GM13977 (cell line): Measurements from ENCODE around the gene C10orf105.

ENCODE experiments used
- DNase-seq: peaks from one replicate; pipeline ENCODE4 v3.0.0; 2012; ENCODE audit warnings: low spot score
- CTCF ChIP-seq: IDR thresholded peaks from 2 replicates; pipeline ENCODE4 v1.5.1; 2012; ENCODE audit warnings: mild to moderate bottlenecking, control low read depth; ENCODE audit not compliant: insufficient read depth; ENCODE audit errors: extremely low read depth, missing control alignments
- in situ Hi-C: fragments of 300-500 bp; cut with MboI; formaldehyde crosslinking; loops from one replicate; pipeline ENCODE4 v1.12.0; 2022; ENCODE audit warnings: low sequenced_read_pairs, low pct_unique_long_range_greater_than_20kb, mixed read lengths, inconsistent platforms; ENCODE audit not compliant: unreplicated experiment

Gene C10orf105

GRCh38 chr10:71741671-71742070 is 22.1 kb upstream of the C10orf105 start:
- in situ Hi-C loops: no loop called here

GRCh38 chr10:71741029-71741428 is 21.5 kb upstream of the C10orf105 start:
- in situ Hi-C loops: no loop called here
- TF ChIP-seq CTCF: no peak
- no peak for DNase-seq

More at GRCh38 chr10:71741671-71742070, 22.1 kb upstream of the C10orf105 start:
- no peak for TF ChIP-seq CTCF
- no peak for DNase-seq

- no peak for TF ChIP-seq CTCF
- in situ Hi-C loops: no loop called here
- no peak for DNase-seq
Measured at GRCh38 chr10:71740069-71740653, 20.6 kb upstream of the C10orf105 start.

- no peak for TF ChIP-seq CTCF
- in situ Hi-C loops: no loop called here
- no peak for DNase-seq
Measured at GRCh38 chr10:71739358-71739900, 19.9 kb upstream of the C10orf105 start.

GRCh38 chr10:71737834-71738197 is 18.2 kb upstream of the C10orf105 start:
- in situ Hi-C loops: no loop called here
- TF ChIP-seq CTCF: no peak
- no peak for DNase-seq

- DNase-seq: no peak
- no peak for TF ChIP-seq CTCF
- in situ Hi-C loops: no loop called here
Measured at GRCh38 chr10:71737001-71737833, 17.6 kb upstream of the C10orf105 start.
